Stimulated activated CD8-positive, alpha-beta memory T cell treated with anti-CD3 and anti-CD28 coated beads, Interleukin-15, amount 100 ng/mL, for 24 hours (primary cell): Measurements from ENCODE around the gene NSF.
"Not testable (repeated sequence)": the region's sequence is repeated elsewhere in the genome, so short reads cannot be mapped to it uniquely, and the experiment has no call there.

ENCODE experiments used
- DNase-seq: peaks from one replicate; pipeline ENCODE4 v3.0.0-alpha.2; 2020; ENCODE audit warnings: low read depth

The NSF gene

GRCh38 chr17:46628753-46629436 is 38.4 kb downstream of the NSF start:
- not testable (repeated sequence) for DNase-seq

DNA sequence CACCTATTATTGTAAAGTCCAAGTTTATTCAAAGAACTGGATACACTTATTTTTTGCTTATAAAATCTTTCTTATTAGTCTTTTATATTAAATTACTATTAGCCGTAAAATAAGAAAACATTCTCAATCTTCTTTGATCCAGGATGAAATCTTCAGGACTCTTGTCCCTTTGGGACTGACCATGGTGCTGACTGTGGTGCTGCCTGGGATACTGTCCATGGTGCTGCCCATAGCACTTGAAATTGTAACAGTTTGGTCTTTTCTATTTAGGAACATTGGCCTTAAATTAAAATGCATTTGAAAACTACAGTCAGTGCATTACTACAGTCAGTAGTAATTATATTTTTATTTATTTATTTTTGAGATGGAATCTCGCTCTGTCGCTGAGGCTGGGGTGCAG is 41.7 kb downstream of the NSF start:
- DNase-seq = not testable (repeated sequence)

- not testable (repeated sequence) for DNase-seq
Measured at GRCh38 chr17:46634844-46635243, 44.4 kb downstream of the NSF start.

- not testable (repeated sequence) for DNase-seq
Measured at GRCh38 chr17:46641861-46642656, 51.6 kb downstream of the NSF start.

DNA sequence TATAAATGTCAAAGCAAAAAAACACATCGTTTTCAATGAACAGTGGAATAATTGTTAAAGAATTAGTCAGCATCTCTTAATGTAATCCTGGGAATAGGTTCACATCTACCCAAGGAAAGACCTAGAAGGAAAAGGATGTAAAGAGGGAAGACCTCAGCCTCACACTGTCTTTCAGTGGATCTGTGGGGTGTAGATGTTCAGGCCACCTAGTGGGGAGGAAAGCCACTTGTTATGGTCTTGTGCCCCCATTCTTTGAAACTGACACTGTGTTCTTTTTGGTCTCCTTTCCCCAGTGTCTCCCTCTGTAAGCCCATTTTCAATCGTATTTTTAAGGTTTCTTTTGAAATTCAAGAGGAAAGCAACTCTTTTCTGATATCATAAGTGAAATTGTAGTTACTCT is 56.8 kb downstream of the NSF start:
- DNase-seq = not testable (repeated sequence)

- DNase-seq = not testable (repeated sequence)
Measured at GRCh38 chr17:46647688-46648278, 57.3 kb downstream of the NSF start.

GRCh38 chr17:46649246-46649645 is 58.8 kb downstream of the NSF start:
- not testable (repeated sequence) for DNase-seq

- DNase-seq = not testable (repeated sequence)
Measured at GRCh38 chr17:46652024-46652643, 61.7 kb downstream of the NSF start.

- not testable (repeated sequence) for DNase-seq
Measured at GRCh38 chr17:46658235-46658634, 67.8 kb downstream of the NSF start.

DNA sequence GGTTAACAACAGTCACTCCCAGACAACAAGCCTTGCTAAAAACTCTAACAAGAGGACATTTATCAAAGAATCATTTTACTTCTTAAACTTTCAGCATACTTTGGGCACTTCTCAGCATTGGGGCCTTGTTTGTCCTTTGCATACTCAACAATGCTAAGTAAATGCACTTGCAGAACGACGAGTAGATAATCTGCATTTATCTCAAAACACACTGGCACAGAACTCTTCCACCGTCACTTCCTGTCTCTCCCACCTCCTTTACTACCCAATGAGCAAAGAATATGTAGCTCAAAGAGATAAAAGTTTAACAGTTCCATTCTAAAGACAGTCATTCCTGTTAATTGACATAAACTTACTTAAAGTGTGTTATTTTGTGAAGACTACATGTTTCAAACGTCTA is 69.2 kb downstream of the NSF start:
- DNase-seq = not testable (repeated sequence)

- DNase-seq = not testable (repeated sequence)
Measured at GRCh38 chr17:46663123-46663522, 72.7 kb downstream of the NSF start.

GRCh38 chr17:46663552-46663951 is 73.1 kb downstream of the NSF start:
- DNase-seq = not testable (repeated sequence)

GRCh38 chr17:46665969-46666368 is 75.5 kb downstream of the NSF start:
- not testable (repeated sequence) for DNase-seq

GRCh38 chr17:46670789-46671188 is 80.3 kb downstream of the NSF start:
- not testable (repeated sequence) for DNase-seq

- DNase-seq = not testable (repeated sequence)
Measured at GRCh38 chr17:46672777-46673176, 82.3 kb downstream of the NSF start.

GRCh38 chr17:46677819-46678218 is 87.3 kb downstream of the NSF start:
- DNase-seq = not testable (repeated sequence)

DNA sequence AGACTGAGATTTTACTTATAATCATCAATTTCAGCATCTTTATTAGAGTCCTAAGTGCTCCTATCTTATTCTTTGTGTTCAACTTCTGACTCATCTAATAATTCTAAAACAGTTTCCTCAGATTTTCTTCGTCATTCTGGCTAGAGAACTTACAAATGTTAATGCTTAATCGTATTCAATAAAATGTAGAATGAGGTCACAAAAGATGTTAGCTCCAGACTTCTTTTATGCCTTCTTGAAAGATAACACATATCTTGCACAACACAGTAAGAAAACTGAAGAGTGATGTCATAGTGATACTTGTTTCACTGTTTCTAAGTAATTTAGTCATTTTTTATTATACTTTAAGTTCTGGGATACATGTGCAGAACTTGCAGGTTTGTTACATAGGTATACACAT is 93.2 kb downstream of the NSF start:
- not testable (repeated sequence) for DNase-seq

GRCh38 chr17:46685284-46685683 is 94.8 kb downstream of the NSF start:
- not testable (repeated sequence) for DNase-seq

DNA sequence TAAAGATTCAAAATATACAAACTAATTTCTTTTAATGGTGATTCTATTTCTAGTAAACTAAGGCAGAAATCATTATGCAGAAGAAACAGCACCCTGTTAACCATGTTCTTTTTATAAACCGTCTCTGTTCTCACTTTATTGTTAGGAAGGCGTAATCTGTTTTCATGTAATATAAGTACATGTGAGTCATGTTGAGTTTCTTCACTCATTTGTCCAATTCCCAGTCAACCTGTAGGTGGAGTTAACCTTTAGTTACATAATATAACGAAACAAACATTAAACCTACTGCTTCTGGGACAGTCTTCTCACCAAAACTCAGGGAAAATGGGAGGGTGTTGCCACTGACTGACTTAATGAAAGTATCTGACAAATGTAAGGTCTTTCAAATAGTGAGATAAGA is 101.7 kb downstream of the NSF start:
- DNase-seq = not testable (repeated sequence)

GRCh38 chr17:46693283-46693682 is 102.8 kb downstream of the NSF start:
- DNase-seq = not testable (repeated sequence)

DNA sequence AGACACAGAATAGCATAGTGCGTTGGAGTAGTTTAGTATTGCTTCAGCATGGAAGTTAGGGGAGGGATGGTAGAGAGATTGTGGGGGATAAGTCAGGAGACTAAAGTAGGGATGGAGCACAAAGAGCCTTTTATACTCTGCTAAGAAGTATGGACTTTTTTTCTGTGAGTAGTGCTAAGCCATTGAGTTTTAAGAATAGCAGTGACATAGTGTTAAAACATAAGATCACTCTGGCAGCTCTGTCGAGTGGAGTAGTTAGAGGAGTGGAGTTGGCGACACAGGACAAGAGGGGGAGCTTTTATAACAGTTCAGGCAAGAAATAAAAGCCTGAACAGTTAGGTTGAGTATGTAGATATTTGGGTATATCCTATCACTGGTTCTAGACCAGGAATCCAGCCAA is 106.1 kb downstream of the NSF start:
- DNase-seq = not testable (repeated sequence)

DNA sequence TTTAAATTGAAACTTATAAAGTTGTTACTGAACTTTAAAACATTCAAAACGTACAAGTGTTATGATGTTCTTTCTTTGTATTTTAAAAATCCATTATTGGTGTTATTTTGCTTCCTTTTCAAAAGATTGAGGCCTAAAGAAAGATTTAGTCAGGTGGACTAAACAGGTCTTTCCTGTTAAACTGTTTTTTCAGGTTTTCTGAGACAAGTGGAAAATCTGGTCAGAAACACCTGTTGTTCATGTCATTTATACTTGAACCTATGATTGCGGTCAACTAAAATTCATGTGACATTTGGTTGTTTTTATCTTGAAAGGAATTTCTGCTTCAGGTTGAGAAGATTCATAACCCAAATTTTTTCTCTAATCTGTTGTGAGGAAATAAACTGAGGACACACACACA is 108.5 kb downstream of the NSF start:
- DNase-seq = not testable (repeated sequence)
